OCI-LY7 (cell line): Measurements from ENCODE around the gene MARCHF9.

Experiments
- EZH2phosphoT487 ChIP-seq: fragments of 200-600 bp; sonication (generic); IDR thresholded peaks from 2 replicates; pipeline ENCODE4 v1.6.1; 2018; ENCODE audit warnings: low read depth, borderline replicate concordance, mild to moderate bottlenecking, mixed run types, antibody characterized with exemption, low read length, moderate library complexity, mixed read lengths
- TF ChIP-seq, protein P1 (sequence below): fragments of 200-600 bp; sonication (generic); conservative IDR thresholded peaks from 2 replicates; pipeline ENCODE4 v1.5.1; 2014; ENCODE audit warnings: mild to moderate bottlenecking, antibody characterized with exemption, low read length, moderate library complexity, mixed read lengths

DNA sequence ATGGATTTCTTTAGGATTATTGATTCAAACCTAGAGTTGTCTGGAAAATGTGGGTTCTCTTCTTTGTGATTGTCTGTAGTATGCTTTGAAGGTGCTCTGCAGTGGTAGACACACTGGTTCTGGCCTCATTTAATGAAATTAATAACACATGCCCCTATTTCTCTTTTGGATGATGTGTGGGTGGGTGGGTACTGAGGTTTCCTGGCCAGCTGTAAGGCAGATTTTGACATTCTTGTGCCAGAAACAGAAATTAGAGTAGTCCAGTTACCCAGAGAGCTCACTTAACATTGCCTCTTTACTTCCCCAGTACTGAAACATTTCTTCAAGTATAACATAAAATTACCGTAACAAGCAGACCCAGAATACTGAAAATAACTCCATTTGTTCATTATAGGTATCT is 42.1 kb downstream of the MARCHF9 start:
- TF ChIP-seq, protein P1, sequence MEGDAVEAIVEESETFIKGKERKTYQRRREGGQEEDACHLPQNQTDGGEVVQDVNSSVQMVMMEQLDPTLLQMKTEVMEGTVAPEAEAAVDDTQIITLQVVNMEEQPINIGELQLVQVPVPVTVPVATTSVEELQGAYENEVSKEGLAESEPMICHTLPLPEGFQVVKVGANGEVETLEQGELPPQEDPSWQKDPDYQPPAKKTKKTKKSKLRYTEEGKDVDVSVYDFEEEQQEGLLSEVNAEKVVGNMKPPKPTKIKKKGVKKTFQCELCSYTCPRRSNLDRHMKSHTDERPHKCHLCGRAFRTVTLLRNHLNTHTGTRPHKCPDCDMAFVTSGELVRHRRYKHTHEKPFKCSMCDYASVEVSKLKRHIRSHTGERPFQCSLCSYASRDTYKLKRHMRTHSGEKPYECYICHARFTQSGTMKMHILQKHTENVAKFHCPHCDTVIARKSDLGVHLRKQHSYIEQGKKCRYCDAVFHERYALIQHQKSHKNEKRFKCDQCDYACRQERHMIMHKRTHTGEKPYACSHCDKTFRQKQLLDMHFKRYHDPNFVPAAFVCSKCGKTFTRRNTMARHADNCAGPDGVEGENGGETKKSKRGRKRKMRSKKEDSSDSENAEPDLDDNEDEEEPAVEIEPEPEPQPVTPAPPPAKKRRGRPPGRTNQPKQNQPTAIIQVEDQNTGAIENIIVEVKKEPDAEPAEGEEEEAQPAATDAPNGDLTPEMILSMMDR: no peak
- no peak for TF ChIP-seq EZH2phosphoT487
